ENCODE measurements around the gene ENTPD7.

DNA sequence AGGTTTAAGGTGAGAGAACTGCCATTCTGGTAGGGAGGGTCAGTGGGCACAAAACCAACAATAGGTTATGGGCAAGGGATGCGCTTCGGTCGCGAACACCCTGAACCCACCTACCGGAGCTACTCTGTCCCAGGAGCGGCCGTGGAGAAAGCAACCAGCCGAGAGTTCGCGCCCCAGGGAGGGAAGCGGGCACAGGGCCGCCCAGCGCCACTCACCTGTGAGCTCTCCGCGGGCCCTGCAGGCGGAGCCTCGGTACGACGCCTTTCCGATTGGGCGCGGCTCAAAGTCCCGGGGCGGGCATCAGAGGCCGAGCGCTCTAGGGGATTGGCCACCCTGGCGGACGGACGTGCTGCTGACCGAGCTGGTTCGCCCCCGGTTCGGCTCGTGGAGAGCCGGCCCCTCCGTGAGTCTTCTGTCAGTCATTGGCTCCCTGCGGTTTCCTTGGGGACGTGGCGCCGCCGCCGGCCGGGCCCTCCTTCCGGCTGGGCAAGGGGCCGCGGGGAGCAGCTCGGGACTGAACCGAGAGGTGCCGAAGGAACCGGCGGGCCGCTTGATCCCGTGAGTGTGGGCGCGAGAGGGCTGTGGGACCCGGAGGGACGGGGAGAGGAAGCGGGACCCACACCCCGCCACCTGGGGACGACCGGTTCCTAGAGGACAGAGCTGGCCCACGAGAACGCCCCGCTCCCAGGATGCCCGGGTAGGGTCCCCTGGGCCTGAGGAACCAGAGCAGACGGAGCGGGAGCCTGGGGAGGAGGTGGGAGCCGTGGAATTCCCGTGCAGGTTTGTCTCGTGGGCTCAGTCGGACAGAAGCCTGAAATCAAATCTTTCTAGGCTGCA lies at the start of gene ENTPD7:
- TF ChIP-seq CTCF (IDR thresholded peaks at IDR 0.05): peak in 5 of 6 experiments; percentile 26 to 73 (median 65)
- peak in 3 of 4 donors; percentile 20 to 85 (median 28) for TF ChIP-seq POLR2A (IDR thresholded peaks at IDR 0.05)
